ENCODE data around the gene FER1L5.
A peak's percentile ranks its signal among the peaks of the same experiment; 100 is the strongest.

Gene FER1L5

GRCh38 chr2:96702098-96702785, 59.7 kb downstream of the FER1L5 start:
- peak; percentile 80 for DNase-seq (ENCODE audit: low read depth)
- no peak overlapping the region for H3K4me3 ChIP-seq (ENCODE audit: low read length)
- TF ChIP-seq CTCF (IDR thresholded peaks at IDR 0.05; ENCODE audit: insufficient read depth, low read depth, low read length, missing control alignments): no peak

- DNase-seq (ENCODE audit: low read depth): no peak
- H3K4me3 ChIP-seq (ENCODE audit: low read length): no peak overlapping the region
- TF ChIP-seq CTCF (IDR thresholded peaks at IDR 0.05; ENCODE audit: insufficient read depth, low read depth, low read length, missing control alignments): no peak
Measured at GRCh38 chr2:96703021-96703751, 60.6 kb downstream of the FER1L5 start.

- no peak for TF ChIP-seq CTCF (IDR thresholded peaks at IDR 0.05; ENCODE audit: insufficient read depth, low read depth, low read length, missing control alignments)
- DNase-seq (ENCODE audit: low read depth): no peak
- no peak overlapping the region for H3K4me3 ChIP-seq (ENCODE audit: low read length)
Measured at GRCh38 chr2:96710985-96711384, 68.4 kb downstream of the FER1L5 start.

GRCh38 chr2:96715658-96716057, 73.1 kb downstream of the FER1L5 start:
- no peak for TF ChIP-seq CTCF (IDR thresholded peaks at IDR 0.05; ENCODE audit: insufficient read depth, low read depth, low read length, missing control alignments)
- peak; percentile 27 for DNase-seq (ENCODE audit: low read depth)

GRCh38 chr2:96716388-96716787, 73.8 kb downstream of the FER1L5 start:
- no peak overlapping the region for H3K4me3 ChIP-seq (ENCODE audit: low read length)
- DNase-seq (ENCODE audit: low read depth): no peak
- TF ChIP-seq CTCF (IDR thresholded peaks at IDR 0.05; ENCODE audit: insufficient read depth, low read depth, low read length, missing control alignments): no peak

More at GRCh38 chr2:96715658-96716057, 73.1 kb downstream of the FER1L5 start:
- no peak overlapping the region for H3K4me3 ChIP-seq (ENCODE audit: low read length)

- H3K4me3 ChIP-seq (ENCODE audit: low read length): no peak overlapping the region
- DNase-seq (ENCODE audit: low read depth): no peak
- TF ChIP-seq CTCF (IDR thresholded peaks at IDR 0.05; ENCODE audit: insufficient read depth, low read depth, low read length, missing control alignments): no peak
Measured at GRCh38 chr2:96726131-96726530, 83.6 kb downstream of the FER1L5 start.

Measured in epithelial cell of esophagus (primary cell).